Motor neuron (in vitro differentiated cells): Measurements from ENCODE around the gene RIN3. TPM values are rescaled to one million over a fixed set of nuclear protein-coding genes. Genes with fewer than 3 reads are reported as not detected.
"Not testable (repeated sequence)": the region's sequence is repeated elsewhere in the genome, so short reads cannot be mapped to it uniquely, and the experiment has no call there.

Experiments
- ATAC-seq, 8 experiments: fragments of 200-7000 bp; cut with Tn5 transposase; replicated peaks in 6 of 8; 2 replicates each; pipeline ENCODE4 v1.8.0; 2021; ENCODE audit warnings: mild to moderate bottlenecking in 8 of 8, moderate library complexity in 8 of 8
- H3K27ac ChIP-seq, 2 donors: fragments of 250-450 bp; sonication (Bioruptor Pico); 2 replicates each; pipeline ENCODE4 v1.9.0; 2021; ENCODE audit warnings: antibody characterized with exemption in 2 of 2, mild to moderate bottlenecking in 2 of 2, moderate library complexity in 1 of 2
- H3K4me1 ChIP-seq, 2 donors: fragments of 250-450 bp; sonication (Bioruptor Pico); replicated peaks in 1 of 2; 2 replicates each; pipeline ENCODE4 v1.6.1; 2021; ENCODE audit warnings: antibody characterized with exemption in 2 of 2, mild to moderate bottlenecking in 2 of 2, moderate library complexity in 1 of 2
- H3K4me3 ChIP-seq, 5 donors: fragments of 250-450 bp; sonication (Bioruptor Pico); 2 replicates each; pipeline ENCODE4 v1.9.0; 2021; ENCODE audit warnings: antibody characterized with exemption in 5 of 5, mild to moderate bottlenecking in 5 of 5, moderate library complexity in 4 of 5
- WGBS, 10 experiments: fragments of 450-650 bp; shearing (Covaris generic); methylation state at CpG; one replicate each; pipeline ENCODE4 v1.0.0; 2022; 5-methylcytosine and 5-hydroxymethylcytosine counted together
- in situ Hi-C, 9 experiments: fragments of 400-800 bp; cut with MboI; loops; one replicate each; pipeline ENCODE4 v1.15.0; 2021; ENCODE audit warnings: low sequenced_read_pairs in 9 of 9, low pct_unique_long_range_greater_than_20kb in 2 of 9; ENCODE audit not compliant: unreplicated experiment in 9 of 9
- total RNA-seq, 8 experiments: library from RNA; unstranded; fragments of 300-600 nt; gene quantifications; 2 replicates each; pipeline versions ENCODE4 v1.2.3 to v1.2.4, GENCODE V29; 2022

The RIN3 gene
- total RNA-seq, 8 experiments from 2014 or later: 0.21 to 23.9 (median 2.3) TPM

DNA sequence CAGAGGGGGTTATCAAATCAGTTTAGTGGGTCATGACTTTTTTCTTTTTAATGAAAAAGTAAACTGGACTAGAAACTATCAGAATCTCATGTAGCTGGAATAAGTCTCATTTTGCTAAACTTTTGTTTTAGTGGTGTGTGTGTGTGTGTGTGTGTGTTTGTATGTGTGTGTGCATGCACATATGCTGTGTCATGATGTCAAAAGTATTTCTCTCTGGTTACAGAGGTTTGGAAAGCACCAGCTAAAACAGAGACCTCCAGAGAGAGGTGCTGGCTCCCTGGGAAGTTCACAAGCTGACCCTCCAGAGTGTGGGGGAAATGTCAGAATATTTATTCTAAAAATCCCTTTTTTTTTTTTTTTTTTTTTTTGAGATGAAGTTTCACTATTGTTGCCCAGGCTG lies 120.1 kb downstream of the RIN3 start:
- in situ Hi-C loops: no loop called here

DNA sequence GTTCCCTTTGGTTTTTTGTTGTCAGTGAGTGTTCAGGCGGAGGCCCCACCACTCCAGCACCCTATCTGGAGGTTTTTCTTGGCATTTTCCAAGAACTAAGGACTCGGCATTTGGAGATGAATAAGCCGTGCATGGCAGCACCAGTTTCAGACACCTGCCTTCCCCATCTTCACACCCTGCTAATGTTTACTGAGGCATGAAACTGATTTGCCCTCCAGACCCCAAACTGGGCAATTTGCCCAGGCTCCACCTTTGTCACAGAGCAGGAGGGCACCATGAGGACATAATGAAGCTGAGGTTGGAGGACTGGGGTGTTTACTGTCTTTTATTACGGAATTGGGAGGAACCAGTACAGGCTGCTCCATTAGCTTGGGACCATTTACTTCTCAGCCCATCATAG lies 121.5 kb downstream of the RIN3 start:
- Histone ChIP-seq H3K4me1 (peaks cover 5 to 10% of the 10 kb centered on the region in 2 donors), H3K4me3 (no peak overlapping the region), H3K27ac (no peak overlapping the region)
- in situ Hi-C loops: no loop called here
- 60 to 100% (median 80%) methylated on average over 1 to 2 of the region's 4 CpGs; no CpG with 5 or more reads in 3 of the 10 experiments for WGBS, 10 experiments
- peak in 1 of 8 experiments; percentile 11 for ATAC-seq

More for the DNA sequence above, 120.1 kb downstream of the RIN3 start:
- Histone ChIP-seq H3K4me3 (no peak overlapping the region), H3K4me1 (peaks cover 5 to 10% of the 10 kb centered on the region in 2 donors), H3K27ac (no peak overlapping the region)
- ATAC-seq: peak in 2 of 8 experiments; percentile 32 to 48

- in situ Hi-C loops: no loop called here
- ATAC-seq: no peak
- peaks cover 5 to 10% of the 10 kb centered on the region in 2 donors for H3K4me1 ChIP-seq
- no peak overlapping the region for H3K4me3 ChIP-seq
- no peak overlapping the region for H3K27ac ChIP-seq
- 73 to 100% (median 95%) methylated on average over 1 to 4 of the region's 4 CpGs for WGBS, 10 experiments
Observed at GRCh38 chr14:92635896-92636295, 122.3 kb downstream of the RIN3 start.

- Histone ChIP-seq H3K4me3 (no peak overlapping the region), H3K4me1 (peaks cover 5 to 10% of the 10 kb centered on the region in 2 donors), H3K27ac (no peak overlapping the region)
- in situ Hi-C loops: no loop called here
- WGBS, 10 experiments: 0 to 80% (median 33%) methylated on average over 1 to 3 of the region's 7 CpGs; no CpG with 5 or more reads in 6 of the 10 experiments
- ATAC-seq: peak in 6 of 8 experiments; percentile 35 to 99 (median 94)
Observed at GRCh38 chr14:92637228-92637627, 123.6 kb downstream of the RIN3 start.

DNA sequence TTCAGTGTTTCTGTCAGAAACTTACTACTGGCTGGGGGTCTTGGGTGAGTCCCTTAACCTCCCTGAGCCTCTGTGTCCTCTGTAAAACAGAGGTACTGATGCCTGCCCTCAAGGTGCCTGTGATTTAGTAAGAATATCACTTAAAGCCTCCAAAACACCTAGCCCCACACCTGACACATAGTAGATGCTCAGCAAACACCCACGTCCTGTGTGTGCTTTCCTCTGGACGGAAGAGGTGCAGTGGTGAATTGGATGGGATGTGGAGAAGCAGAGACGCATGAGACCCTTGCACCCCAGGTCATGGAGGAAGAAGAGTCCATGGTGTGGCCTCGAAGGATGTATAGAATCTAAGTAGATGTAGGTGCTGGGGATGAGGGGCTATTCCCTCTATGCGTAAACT lies 124.3 kb downstream of the RIN3 start:
- no peak for ATAC-seq
- H3K27ac ChIP-seq: no peak overlapping the region
- peaks cover 5 to 10% of the 10 kb centered on the region in 2 donors for H3K4me1 ChIP-seq
- 20 to 100% (median 83%) methylated on average over 1 to 3 of the region's 5 CpGs; no CpG with 5 or more reads in 5 of the 10 experiments for WGBS, 10 experiments
- in situ Hi-C loops: no loop called here
- no peak overlapping the region for H3K4me3 ChIP-seq

DNA sequence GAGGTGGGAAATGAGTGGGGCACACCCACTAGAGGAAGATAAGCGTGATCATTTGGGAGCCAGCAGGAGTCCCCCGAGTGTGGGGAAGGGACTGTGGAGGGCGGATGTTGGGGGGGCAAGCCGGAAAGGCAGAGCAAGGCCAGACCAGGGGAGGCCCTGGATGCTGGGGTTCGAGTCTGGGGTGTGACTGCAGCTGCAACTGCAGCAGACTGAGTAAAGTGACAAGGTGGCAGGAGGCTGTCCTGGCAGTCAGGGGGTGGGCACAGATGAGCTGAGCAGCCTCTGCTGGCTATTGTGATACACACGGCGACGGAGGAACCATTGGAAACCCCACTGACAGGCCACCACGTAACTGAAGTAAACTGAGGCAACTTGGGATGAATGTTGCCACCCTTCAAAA lies 124.7 kb downstream of the RIN3 start:
- in situ Hi-C loops: no loop called here
- Histone ChIP-seq H3K4me1 (peaks cover 5 to 10% of the 10 kb centered on the region in 2 donors), H3K27ac (no peak overlapping the region), H3K4me3 (no peak overlapping the region)
- 67 to 71% methylated on average over 1 to 3 of the region's 9 CpGs; no CpG with 5 or more reads in 8 of the 10 experiments for WGBS, 10 experiments
- ATAC-seq: no peak

DNA sequence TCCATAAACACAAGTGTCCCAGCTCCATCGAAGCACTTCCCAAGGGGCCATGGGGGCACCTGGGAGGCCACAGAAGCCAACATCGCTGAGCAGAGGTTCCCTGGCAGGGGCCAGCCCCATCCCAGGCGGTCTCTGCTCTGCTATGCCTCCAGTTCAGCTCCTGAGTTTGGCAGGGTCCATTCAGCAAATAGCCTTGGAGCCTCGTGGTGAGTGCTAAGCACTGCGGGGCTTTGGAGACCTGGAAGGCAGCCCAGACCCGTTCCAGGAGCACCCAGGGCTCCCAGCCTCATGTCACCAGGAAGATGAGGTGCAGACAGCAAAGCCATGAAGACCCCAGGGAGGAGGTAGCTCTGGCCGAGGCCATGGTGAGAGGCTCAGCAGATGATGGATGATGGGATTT lies 125.3 kb downstream of the RIN3 start:
- WGBS, 10 experiments: 43 to 83% (median 79%) methylated on average over 1 to 5 of the region's 7 CpGs; no CpG with 5 or more reads in 7 of the 10 experiments

GRCh38 chr14:92639472-92640117 lies 126.0 kb downstream of the RIN3 start:
- H3K4me3 ChIP-seq, H3K4me1 ChIP-seq, H3K27ac ChIP-seq, in situ Hi-C loops, ATAC-seq: not testable (repeated sequence)
- 70 to 100% (median 89%) methylated on average over 1 to 10 of the region's 23 CpGs; no CpG with 5 or more reads in 3 of the 10 experiments for WGBS, 10 experiments

More for the DNA sequence above, 125.3 kb downstream of the RIN3 start:
- Histone ChIP-seq H3K4me3 (no peak overlapping the region), H3K4me1 (peaks cover 5 to 10% of the 10 kb centered on the region in 2 donors), H3K27ac (no peak overlapping the region)
- ATAC-seq: no peak
- in situ Hi-C loops: no loop called here

- Histone ChIP-seq H3K4me3 (no peak overlapping the region), H3K4me1 (peaks cover 5 to 10% of the 10 kb centered on the region in 2 donors), H3K27ac (no peak overlapping the region)
- WGBS, 10 experiments: 100% methylated on average over 1 of the region's 10 CpGs; no CpG with 5 or more reads in 8 of the 10 experiments
- no peak for ATAC-seq
- in situ Hi-C loops: no loop called here
Observed at GRCh38 chr14:92641306-92641705, 127.7 kb downstream of the RIN3 start.

- H3K27ac ChIP-seq: no peak overlapping the region
- H3K4me1 ChIP-seq: peaks cover 0 to 8% of the 10 kb centered on the region in 2 donors
- ATAC-seq: peak in 1 of 8 experiments; percentile 30
- 20 to 100% (median 59%) methylated on average over 1 to 9 of the region's 9 CpGs; no CpG with 5 or more reads in 1 of the 10 experiments for WGBS, 10 experiments
- no peak overlapping the region for H3K4me3 ChIP-seq
- in situ Hi-C loops: no loop called here
Observed at GRCh38 chr14:92644171-92644969, 130.8 kb downstream of the RIN3 start.

- Histone ChIP-seq H3K4me3 (no peak overlapping the region), H3K27ac (no peak overlapping the region), H3K4me1 (peaks cover 0 to 8% of the 10 kb centered on the region in 2 donors)
- in situ Hi-C loops: no loop called here
- no peak for ATAC-seq
- WGBS, 10 experiments: 70 to 100% (median 87%) methylated on average over 1 to 8 of the region's 9 CpGs; no CpG with 5 or more reads in 1 of the 10 experiments
Observed at GRCh38 chr14:92644970-92645515, 131.5 kb downstream of the RIN3 start.

GRCh38 chr14:92645841-92646478 lies 132.4 kb downstream of the RIN3 start:
- peak in 2 of 8 experiments; percentile 54 to 58 for ATAC-seq
- in situ Hi-C loops: no loop called here
- H3K4me3 ChIP-seq: no peak overlapping the region
- 19 to 93% (median 86%) methylated on average over 3 to 13 of the region's 13 CpGs; no CpG with 5 or more reads in 2 of the 10 experiments for WGBS, 10 experiments
- no peak overlapping the region for H3K27ac ChIP-seq
- H3K4me1 ChIP-seq: peaks cover 0 to 8% of the 10 kb centered on the region in 2 donors
